OCI-LY3 (cell line): ENCODE data around the gene EMB.

ENCODE experiments used
- CTCF ChIP-seq: fragments of 200-600, 300-600 bp; sonication (generic); IDR thresholded peaks from 2 replicates; pipeline ENCODE4 v1.5.1; 2014; ENCODE audit warnings: antibody characterized with exemption, low read length, low read depth
- EZH2phosphoT487 ChIP-seq: fragments of 200-600 bp; shearing (Covaris generic); IDR thresholded peaks from 2 replicates; pipeline ENCODE4 v1.6.1; 2018; ENCODE audit warnings: antibody characterized with exemption, mixed run types, low read depth

DNA sequence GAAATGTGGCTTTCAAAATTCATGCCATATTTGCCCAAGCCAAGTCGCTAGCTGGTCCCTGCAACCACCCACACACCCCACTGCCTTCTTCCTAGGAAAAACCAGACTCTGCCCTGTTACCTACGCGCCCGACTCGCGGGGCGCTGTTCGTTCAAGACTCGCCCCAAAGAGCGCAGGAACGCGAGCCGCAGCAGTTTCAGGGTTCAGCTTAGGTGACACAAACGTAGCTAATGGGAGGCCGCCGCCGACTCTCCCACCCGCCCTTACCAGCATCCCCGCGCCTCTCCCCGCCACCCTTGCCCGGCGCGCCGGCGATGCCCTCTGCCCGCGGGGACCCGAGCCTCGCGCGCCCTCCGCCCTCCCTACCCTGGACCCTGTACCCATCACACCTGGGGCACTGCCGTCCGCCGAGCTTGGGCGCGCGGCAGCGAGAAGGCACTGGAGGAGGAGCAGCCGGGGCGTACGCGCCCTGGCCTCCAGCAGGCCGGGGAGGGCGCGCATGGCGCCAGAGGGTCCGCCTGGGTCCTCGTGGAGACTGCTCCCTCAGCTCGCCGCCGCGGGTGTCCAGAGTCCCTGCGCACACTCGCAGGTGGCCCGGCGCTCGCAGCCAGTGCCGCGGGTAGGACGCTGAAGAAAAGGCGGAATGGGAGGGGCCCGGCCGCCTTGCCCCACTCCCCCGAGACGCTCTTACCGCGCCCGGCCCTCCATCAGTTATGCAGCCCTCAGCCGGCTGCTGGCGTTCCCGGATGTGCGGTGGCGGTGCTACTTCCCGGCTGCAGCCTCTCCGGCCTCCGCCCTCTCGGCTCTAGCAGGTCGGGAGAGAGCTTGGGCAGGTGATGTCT, at the start of gene EMB:
- TF ChIP-seq CTCF (peak; percentile 42), EZH2phosphoT487 (no peak)
